SK-N-SH (cell line): Measurements from ENCODE around the gene SNTG2. TPM values are rescaled to one million over a fixed set of nuclear protein-coding genes. Genes with fewer than 3 reads are reported as not detected.

Experiments used
- CTCF ChIA-PET: fragments of 300-600, 350-600 bp; formaldehyde crosslinking; extraction: SDS; loops from one replicate; lab custom pipeline; 2021; lab: Yijun Ruan, JAX
- POLR2A ChIA-PET: fragments of 350-600 bp; sonication (Branson Sonifier 250); formaldehyde crosslinking; extraction: SDS; loops from one replicate; lab custom pipeline; 2020; ENCODE audit warnings: antibody characterized with exemption, inconsistent platforms; lab: Yijun Ruan, JAX
- DNase-seq: peaks from one replicate; pipeline ENCODE4 v3.0.0; 2012
- H2AFZ ChIP-seq: fragments of 200-600 bp; sonication (generic); 2 replicates; pipeline ENCODE4 v1.8.1; 2016; ENCODE audit warnings: antibody characterized with exemption, mild to moderate bottlenecking, low read depth
- H3F3A ChIP-seq: fragments of 200-600 bp; sonication (generic); replicated peaks from 2 replicates; pipeline ENCODE3; 2016; ENCODE audit warnings: antibody characterized with exemption, mild to moderate bottlenecking; ENCODE audit not compliant: insufficient read depth
- H3K27ac ChIP-seq, 2 experiments: fragments of 200-500 bp in 1 of 2; fragments of 200-600 bp in 1 of 2; sonication (Bioruptor generic) in 1 of 2; sonication (generic), shearing (Covaris generic) in 1 of 2; 2 replicates each; pipeline versions ENCODE4 v1.5.1 to v1.6.1; 2014 to 2016; ENCODE audit warnings: low read depth in 2 of 2, inconsistent platforms in 1 of 2, low read length in 1 of 2, mild to moderate bottlenecking in 1 of 2, mixed read lengths in 1 of 2
- H3K27me3 ChIP-seq: fragments of 200-600 bp; sonication (generic), shearing (Covaris generic); 2 replicates; pipeline ENCODE4 v1.6.1; 2016; ENCODE audit warnings: mixed run types; ENCODE audit not compliant: insufficient read depth
- H3K36me3 ChIP-seq, 2 experiments: fragments of 200-500 bp in 1 of 2; fragments of 200-600 bp in 1 of 2; sonication (Bioruptor generic) in 1 of 2; sonication (generic) in 1 of 2; replicated peaks in 1 of 2; 2 replicates each; pipeline versions ENCODE3 to v1.5.1; 2014 to 2016; ENCODE audit warnings: low read length in 1 of 2, mild to moderate bottlenecking in 1 of 2; ENCODE audit not compliant: insufficient read depth in 2 of 2, control insufficient read depth in 1 of 2
- H3K4me1 ChIP-seq, 2 experiments: fragments of 200-500 bp in 1 of 2; fragments of 200-600 bp in 1 of 2; sonication (Bioruptor generic) in 1 of 2; sonication (generic), shearing (Covaris generic) in 1 of 2; 2 replicates each; pipeline versions ENCODE4 v1.5.1 to v1.6.1; 2014 to 2016; ENCODE audit warnings: low read depth in 1 of 2, low read length in 1 of 2, mixed run types in 1 of 2; ENCODE audit not compliant: insufficient read depth in 2 of 2, control insufficient read depth in 1 of 2
- H3K4me2 ChIP-seq: fragments of 200-600 bp; sonication (generic), shearing (Covaris generic); 2 replicates; pipeline ENCODE4 v1.6.1; 2017; ENCODE audit warnings: mixed run types
- H3K4me3 ChIP-seq, 2 experiments: fragments of 200-500 bp in 1 of 2; fragments of 200-600 bp in 1 of 2; sonication (Bioruptor generic) in 1 of 2; sonication (generic), shearing (Covaris generic) in 1 of 2; 2 replicates each; pipeline versions ENCODE4 v1.5.1 to v1.8.1; 2014 to 2016; ENCODE audit warnings: low read depth in 2 of 2, inconsistent platforms in 1 of 2, low read length in 1 of 2, mild to moderate bottlenecking in 1 of 2, mixed read lengths in 1 of 2, moderate library complexity in 1 of 2
- H3K79me2 ChIP-seq: fragments of 200-600 bp; sonication (generic); 2 replicates; pipeline ENCODE4 v1.8.1; 2017; ENCODE audit warnings: mild to moderate bottlenecking; ENCODE audit not compliant: insufficient read depth
- H3K9ac ChIP-seq: fragments of 200-600 bp; sonication (generic); 2 replicates; pipeline ENCODE4 v1.6.1; 2017; ENCODE audit warnings: mixed run types
- H3K9me2 ChIP-seq: fragments of 200-600 bp; sonication (generic); 2 replicates; pipeline ENCODE4 v1.6.1; 2017; ENCODE audit warnings: mixed run types
- H3K9me3 ChIP-seq: fragments of 200-600 bp; sonication (generic); 2 replicates; pipeline ENCODE4 v1.6.1; 2017; ENCODE audit warnings: mixed run types, mild to moderate bottlenecking, moderate library complexity
- H4K20me1 ChIP-seq: fragments of 200-600 bp; sonication (generic); 2 replicates; pipeline ENCODE4 v1.6.1; 2017; ENCODE audit warnings: mild to moderate bottlenecking, mixed run types; ENCODE audit not compliant: insufficient read depth
- ELF1 ChIP-seq: IDR thresholded peaks from 2 replicates; pipeline ENCODE4 v1.4.0; 2012
- EP300 ChIP-seq, 2 experiments: IDR thresholded peaks; 2 replicates each; pipeline versions ENCODE4 v1.4.0 to v1.6.1; 2012; ENCODE audit warnings: borderline replicate concordance in 1 of 2, low read depth in 1 of 2, low read length in 1 of 2
- FOSL2 ChIP-seq: IDR thresholded peaks from 2 replicates; pipeline ENCODE4 v1.4.0; 2012; ENCODE audit warnings: low read depth, mild to moderate bottlenecking, moderate library complexity, borderline replicate concordance
- FOXJ3 ChIP-seq: sonication (generic); formaldehyde crosslinking; IDR thresholded peaks from 2 replicates; pipeline ENCODE4 v1.5.1; 2020; ENCODE audit warnings: mild to moderate bottlenecking, missing genetic modification reagents
- SIN3A ChIP-seq: IDR thresholded peaks from 2 replicates; pipeline ENCODE4 v1.6.1; 2012; ENCODE audit warnings: low read depth, mild to moderate bottlenecking, low read length, moderate library complexity, borderline replicate concordance
- TAF1 ChIP-seq: IDR thresholded peaks from 2 replicates; pipeline ENCODE4 v1.6.1; 2012; ENCODE audit warnings: low read depth, mild to moderate bottlenecking, low read length, moderate library complexity, borderline replicate concordance
- WGBS: methylation state at CpG from one replicate; pipeline ENCODE4 v1.1.6; 2017; ENCODE audit warnings: low lambda C conversion rate; 5-methylcytosine and 5-hydroxymethylcytosine counted together
- polyA plus RNA-seq, 3 experiments: library from polyadenylated mRNA; depleted of rRNA; stranded (reverse); fragments of >200 nt; gene quantifications; 2 replicates each; pipeline ENCODE4 v1.2.3, GENCODE V29; 2012
- TF ChIP-seq, protein P1 (sequence below): fragments of 150-350 bp; IDR thresholded peaks from 2 replicates; pipeline ENCODE4 v1.6.1; 2016; ENCODE audit warnings: mild to moderate bottlenecking, low read depth, low read length
- TF ChIP-seq, protein P2 (sequence below): IDR thresholded peaks from 2 replicates; pipeline ENCODE4 v1.4.0; 2012; ENCODE audit warnings: low read depth, borderline replicate concordance
- TF ChIP-seq, protein P3 (sequence below): IDR thresholded peaks from 2 replicates; pipeline ENCODE4 v1.6.1; 2012; ENCODE audit warnings: mild to moderate bottlenecking, low read depth, low read length, moderate library complexity
- TF ChIP-seq, protein P4 (sequence below): fragments of 200-600 bp; sonication (generic); IDR thresholded peaks from 2 replicates; pipeline ENCODE4 v1.6.1; 2017; ENCODE audit warnings: antibody characterized with exemption, mild to moderate bottlenecking, moderate library complexity

SNTG2 gene
- polyA plus RNA-seq, 1 of the 3 experiments (the other 2 are of a cell fraction): not detected

DNA sequence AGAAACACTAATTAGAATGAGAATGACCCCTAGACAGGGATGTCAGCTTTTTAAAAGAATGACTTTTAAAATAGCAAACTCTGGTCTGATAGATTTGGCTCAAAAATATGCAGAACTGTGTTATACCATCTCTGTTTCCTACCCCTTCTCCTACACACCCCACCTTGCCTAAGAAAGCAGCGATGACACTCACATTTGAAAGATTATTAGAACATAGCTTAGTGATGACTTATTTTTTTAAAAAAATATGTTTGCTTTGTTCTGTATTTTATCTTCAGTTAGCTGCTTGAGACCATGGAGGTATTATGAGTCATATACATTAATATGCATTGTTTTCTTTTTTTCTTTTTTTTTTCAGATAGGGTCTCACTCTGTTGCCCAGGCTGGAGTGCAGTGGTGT, 286.0 kb downstream of the SNTG2 start (continued):
- TF ChIP-seq FOXJ3 (CRISPR knock-in tag) (no peak), TAF1 (no peak), ELF1 (no peak), EP300 (IDR thresholded peaks at IDR 0.05; ENCODE audit: borderline replicate concordance in 1 of 2, low read depth in 1 of 2, low read length in 1 of 2) (no peak)
- TF ChIP-seq, protein P1, sequence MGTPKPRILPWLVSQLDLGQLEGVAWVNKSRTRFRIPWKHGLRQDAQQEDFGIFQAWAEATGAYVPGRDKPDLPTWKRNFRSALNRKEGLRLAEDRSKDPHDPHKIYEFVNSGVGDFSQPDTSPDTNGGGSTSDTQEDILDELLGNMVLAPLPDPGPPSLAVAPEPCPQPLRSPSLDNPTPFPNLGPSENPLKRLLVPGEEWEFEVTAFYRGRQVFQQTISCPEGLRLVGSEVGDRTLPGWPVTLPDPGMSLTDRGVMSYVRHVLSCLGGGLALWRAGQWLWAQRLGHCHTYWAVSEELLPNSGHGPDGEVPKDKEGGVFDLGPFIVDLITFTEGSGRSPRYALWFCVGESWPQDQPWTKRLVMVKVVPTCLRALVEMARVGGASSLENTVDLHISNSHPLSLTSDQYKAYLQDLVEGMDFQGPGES: no peak
- TF ChIP-seq, protein P2, sequence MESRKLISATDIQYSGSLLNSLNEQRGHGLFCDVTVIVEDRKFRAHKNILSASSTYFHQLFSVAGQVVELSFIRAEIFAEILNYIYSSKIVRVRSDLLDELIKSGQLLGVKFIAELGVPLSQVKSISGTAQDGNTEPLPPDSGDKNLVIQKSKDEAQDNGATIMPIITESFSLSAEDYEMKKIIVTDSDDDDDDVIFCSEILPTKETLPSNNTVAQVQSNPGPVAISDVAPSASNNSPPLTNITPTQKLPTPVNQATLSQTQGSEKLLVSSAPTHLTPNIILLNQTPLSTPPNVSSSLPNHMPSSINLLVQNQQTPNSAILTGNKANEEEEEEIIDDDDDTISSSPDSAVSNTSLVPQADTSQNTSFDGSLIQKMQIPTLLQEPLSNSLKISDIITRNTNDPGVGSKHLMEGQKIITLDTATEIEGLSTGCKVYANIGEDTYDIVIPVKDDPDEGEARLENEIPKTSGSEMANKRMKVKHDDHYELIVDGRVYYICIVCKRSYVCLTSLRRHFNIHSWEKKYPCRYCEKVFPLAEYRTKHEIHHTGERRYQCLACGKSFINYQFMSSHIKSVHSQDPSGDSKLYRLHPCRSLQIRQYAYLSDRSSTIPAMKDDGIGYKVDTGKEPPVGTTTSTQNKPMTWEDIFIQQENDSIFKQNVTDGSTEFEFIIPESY: no peak

DNA sequence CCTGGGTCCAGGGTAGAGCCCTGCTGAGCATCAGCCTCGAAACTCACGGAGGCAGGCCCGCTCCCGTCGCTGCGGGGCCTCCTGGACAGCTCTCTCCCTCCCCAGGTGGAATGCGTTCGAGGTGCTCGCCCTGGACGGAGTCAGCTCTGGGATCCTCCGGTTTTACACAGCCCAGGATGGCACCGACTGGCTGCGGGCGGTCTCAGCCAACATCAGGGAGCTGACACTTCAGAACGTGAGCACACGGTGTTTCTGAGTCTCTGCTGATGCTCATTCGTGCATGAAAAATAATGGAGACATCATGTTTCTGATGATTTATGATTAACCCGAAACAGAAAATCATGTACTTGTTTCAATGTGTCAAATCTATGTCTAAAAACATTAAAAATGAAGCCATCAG, 287.1 kb downstream of the SNTG2 start:
- ChIA-PET POLR2A (no interaction called here), CTCF (interaction anchor here (0.9 to 2.9 kb wide), 5 partner anchors 9 to 313 kb away, joined by 3 to 16 read pairs (median 3); no protein-coding TSS in a partner anchor)
- Histone ChIP-seq H3K9ac (no peak overlapping the region), H3K27ac (no peak overlapping the region), H3F3A (no peaks in the 10 kb centered on the region), H3K9me2 (no peaks in the 10 kb centered on the region), H3K27me3 (no peaks in the 10 kb centered on the region), H3K9me3 (0 out of 2 replicates have a peak, but pooled peaks cover 6% of the 10 kb centered on the region), H2AFZ (no peak overlapping the region), H4K20me1 (no peaks in the 10 kb centered on the region), H3K4me1 (peaks cover 0 to 15% of the 10 kb centered on the region in 2 experiments; a peak in 2 of 4 replicates), H3K4me2 (no peak overlapping the region), H3K79me2 (no peaks in the 10 kb centered on the region), H3K36me3 (no peaks in the 10 kb centered on the region), H3K4me3 (no peak overlapping the region)
- TF ChIP-seq FOSL2 (no peak), SIN3A (no peak), ELF1 (no peak), FOXJ3 (CRISPR knock-in tag) (no peak)
- TF ChIP-seq, protein P3, sequence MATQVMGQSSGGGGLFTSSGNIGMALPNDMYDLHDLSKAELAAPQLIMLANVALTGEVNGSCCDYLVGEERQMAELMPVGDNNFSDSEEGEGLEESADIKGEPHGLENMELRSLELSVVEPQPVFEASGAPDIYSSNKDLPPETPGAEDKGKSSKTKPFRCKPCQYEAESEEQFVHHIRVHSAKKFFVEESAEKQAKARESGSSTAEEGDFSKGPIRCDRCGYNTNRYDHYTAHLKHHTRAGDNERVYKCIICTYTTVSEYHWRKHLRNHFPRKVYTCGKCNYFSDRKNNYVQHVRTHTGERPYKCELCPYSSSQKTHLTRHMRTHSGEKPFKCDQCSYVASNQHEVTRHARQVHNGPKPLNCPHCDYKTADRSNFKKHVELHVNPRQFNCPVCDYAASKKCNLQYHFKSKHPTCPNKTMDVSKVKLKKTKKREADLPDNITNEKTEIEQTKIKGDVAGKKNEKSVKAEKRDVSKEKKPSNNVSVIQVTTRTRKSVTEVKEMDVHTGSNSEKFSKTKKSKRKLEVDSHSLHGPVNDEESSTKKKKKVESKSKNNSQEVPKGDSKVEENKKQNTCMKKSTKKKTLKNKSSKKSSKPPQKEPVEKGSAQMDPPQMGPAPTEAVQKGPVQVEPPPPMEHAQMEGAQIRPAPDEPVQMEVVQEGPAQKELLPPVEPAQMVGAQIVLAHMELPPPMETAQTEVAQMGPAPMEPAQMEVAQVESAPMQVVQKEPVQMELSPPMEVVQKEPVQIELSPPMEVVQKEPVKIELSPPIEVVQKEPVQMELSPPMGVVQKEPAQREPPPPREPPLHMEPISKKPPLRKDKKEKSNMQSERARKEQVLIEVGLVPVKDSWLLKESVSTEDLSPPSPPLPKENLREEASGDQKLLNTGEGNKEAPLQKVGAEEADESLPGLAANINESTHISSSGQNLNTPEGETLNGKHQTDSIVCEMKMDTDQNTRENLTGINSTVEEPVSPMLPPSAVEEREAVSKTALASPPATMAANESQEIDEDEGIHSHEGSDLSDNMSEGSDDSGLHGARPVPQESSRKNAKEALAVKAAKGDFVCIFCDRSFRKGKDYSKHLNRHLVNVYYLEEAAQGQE: no peak
- TF ChIP-seq, protein P4, sequence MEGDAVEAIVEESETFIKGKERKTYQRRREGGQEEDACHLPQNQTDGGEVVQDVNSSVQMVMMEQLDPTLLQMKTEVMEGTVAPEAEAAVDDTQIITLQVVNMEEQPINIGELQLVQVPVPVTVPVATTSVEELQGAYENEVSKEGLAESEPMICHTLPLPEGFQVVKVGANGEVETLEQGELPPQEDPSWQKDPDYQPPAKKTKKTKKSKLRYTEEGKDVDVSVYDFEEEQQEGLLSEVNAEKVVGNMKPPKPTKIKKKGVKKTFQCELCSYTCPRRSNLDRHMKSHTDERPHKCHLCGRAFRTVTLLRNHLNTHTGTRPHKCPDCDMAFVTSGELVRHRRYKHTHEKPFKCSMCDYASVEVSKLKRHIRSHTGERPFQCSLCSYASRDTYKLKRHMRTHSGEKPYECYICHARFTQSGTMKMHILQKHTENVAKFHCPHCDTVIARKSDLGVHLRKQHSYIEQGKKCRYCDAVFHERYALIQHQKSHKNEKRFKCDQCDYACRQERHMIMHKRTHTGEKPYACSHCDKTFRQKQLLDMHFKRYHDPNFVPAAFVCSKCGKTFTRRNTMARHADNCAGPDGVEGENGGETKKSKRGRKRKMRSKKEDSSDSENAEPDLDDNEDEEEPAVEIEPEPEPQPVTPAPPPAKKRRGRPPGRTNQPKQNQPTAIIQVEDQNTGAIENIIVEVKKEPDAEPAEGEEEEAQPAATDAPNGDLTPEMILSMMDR: no peak
- DNase-seq: no peak
- 43% methylated on average over 17 of the region's 18 CpGs for WGBS
